ENCODE results near the gene ITGB5. TPM values are rescaled to one million over a fixed set of nuclear protein-coding genes. Genes with fewer than 3 reads are reported as not detected.

ITGB5 gene
- total and polyA plus RNA-seq, 4 donors, result 16.9 to 66.6 (median 48.0) TPM

DNA sequence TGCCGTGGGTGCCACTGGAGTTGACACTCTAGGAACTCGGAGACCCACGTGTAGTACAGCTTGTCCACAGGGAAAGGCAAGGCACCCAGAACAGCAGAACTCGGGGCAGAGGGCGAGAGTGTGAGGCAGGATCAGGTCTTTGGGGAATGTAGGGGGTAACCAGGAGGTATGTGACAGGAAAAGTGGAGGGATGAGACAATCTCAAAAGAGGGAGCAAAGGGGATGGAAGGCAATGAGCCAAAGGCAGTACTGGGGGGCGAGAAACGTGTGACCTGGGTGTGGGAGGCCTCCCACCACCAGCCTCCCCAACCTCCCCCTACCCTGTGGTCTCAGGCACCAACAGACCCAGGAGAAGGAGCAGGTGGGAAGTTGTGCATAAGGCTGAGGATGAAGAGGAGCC lies 108.0 kb downstream of the ITGB5 start:
- H3K4me3 ChIP-seq (ENCODE audit: low read depth in 1 of 3, low read length in 3 of 3), result no peak overlapping the region
- peaks cover 0 to 8% (median under 1%) of the 10 kb centered on the region in 4 donors for H3K36me3 ChIP-seq (ENCODE audit: control insufficient read depth in 4 of 4, insufficient read depth in 3 of 4, low read depth in 1 of 4, low read length in 3 of 4)
- DNase-seq (ENCODE audit: low spot score), result no peak
- no peaks in the 10 kb centered on the region for H3K9me3 ChIP-seq (ENCODE audit: control insufficient read depth in 4 of 4, low read length in 3 of 4)
- no peaks in the 10 kb centered on the region for H3K27me3 ChIP-seq (ENCODE audit: control insufficient read depth in 4 of 4, insufficient read depth in 4 of 4, low read length in 3 of 4)
- H3K9ac ChIP-seq (ENCODE audit: low read depth in 1 of 2, low read length in 2 of 2), result no peak overlapping the region
- WGBS, result 71% methylated on average over 7 of the region's 7 CpGs
- TF ChIP-seq TAF1 (conservative IDR thresholded peaks at IDR 0.05) (no peak), HNF4A (conservative IDR thresholded peaks at IDR 0.05) (no peak), FOXA1 (IDR thresholded peaks at IDR 0.05) (no peak), GABPA (IDR thresholded peaks at IDR 0.05 in 1 of 2, conservative IDR thresholded peaks at IDR 0.05 in 1 of 2) (no peak), JUND (IDR thresholded peaks at IDR 0.05) (no peak), FOXA2 (IDR thresholded peaks at IDR 0.05) (no peak), SP1 (IDR thresholded peaks at IDR 0.05) (no peak), HNF4G (IDR thresholded peaks at IDR 0.05) (no peak), RAD21 (IDR thresholded peaks at IDR 0.05) (no peak), EGR1 (IDR thresholded peaks at IDR 0.05; ENCODE audit: low read depth in 2 of 2) (no peak), NR2F2 (IDR thresholded peaks at IDR 0.05) (no peak), YY1 (IDR thresholded peaks at IDR 0.05) (no peak)
- TF ChIP-seq, protein P1, sequence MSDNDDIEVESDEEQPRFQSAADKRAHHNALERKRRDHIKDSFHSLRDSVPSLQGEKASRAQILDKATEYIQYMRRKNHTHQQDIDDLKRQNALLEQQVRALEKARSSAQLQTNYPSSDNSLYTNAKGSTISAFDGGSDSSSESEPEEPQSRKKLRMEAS (IDR thresholded peaks at IDR 0.05), result no peak
- TF ChIP-seq, protein P2, sequence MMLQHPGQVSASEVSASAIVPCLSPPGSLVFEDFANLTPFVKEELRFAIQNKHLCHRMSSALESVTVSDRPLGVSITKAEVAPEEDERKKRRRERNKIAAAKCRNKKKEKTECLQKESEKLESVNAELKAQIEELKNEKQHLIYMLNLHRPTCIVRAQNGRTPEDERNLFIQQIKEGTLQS (IDR thresholded peaks at IDR 0.05), result no peak
- TF ChIP-seq, protein P3, sequence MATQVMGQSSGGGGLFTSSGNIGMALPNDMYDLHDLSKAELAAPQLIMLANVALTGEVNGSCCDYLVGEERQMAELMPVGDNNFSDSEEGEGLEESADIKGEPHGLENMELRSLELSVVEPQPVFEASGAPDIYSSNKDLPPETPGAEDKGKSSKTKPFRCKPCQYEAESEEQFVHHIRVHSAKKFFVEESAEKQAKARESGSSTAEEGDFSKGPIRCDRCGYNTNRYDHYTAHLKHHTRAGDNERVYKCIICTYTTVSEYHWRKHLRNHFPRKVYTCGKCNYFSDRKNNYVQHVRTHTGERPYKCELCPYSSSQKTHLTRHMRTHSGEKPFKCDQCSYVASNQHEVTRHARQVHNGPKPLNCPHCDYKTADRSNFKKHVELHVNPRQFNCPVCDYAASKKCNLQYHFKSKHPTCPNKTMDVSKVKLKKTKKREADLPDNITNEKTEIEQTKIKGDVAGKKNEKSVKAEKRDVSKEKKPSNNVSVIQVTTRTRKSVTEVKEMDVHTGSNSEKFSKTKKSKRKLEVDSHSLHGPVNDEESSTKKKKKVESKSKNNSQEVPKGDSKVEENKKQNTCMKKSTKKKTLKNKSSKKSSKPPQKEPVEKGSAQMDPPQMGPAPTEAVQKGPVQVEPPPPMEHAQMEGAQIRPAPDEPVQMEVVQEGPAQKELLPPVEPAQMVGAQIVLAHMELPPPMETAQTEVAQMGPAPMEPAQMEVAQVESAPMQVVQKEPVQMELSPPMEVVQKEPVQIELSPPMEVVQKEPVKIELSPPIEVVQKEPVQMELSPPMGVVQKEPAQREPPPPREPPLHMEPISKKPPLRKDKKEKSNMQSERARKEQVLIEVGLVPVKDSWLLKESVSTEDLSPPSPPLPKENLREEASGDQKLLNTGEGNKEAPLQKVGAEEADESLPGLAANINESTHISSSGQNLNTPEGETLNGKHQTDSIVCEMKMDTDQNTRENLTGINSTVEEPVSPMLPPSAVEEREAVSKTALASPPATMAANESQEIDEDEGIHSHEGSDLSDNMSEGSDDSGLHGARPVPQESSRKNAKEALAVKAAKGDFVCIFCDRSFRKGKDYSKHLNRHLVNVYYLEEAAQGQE (IDR thresholded peaks at IDR 0.05), result no peak
- TF ChIP-seq, protein P4, sequence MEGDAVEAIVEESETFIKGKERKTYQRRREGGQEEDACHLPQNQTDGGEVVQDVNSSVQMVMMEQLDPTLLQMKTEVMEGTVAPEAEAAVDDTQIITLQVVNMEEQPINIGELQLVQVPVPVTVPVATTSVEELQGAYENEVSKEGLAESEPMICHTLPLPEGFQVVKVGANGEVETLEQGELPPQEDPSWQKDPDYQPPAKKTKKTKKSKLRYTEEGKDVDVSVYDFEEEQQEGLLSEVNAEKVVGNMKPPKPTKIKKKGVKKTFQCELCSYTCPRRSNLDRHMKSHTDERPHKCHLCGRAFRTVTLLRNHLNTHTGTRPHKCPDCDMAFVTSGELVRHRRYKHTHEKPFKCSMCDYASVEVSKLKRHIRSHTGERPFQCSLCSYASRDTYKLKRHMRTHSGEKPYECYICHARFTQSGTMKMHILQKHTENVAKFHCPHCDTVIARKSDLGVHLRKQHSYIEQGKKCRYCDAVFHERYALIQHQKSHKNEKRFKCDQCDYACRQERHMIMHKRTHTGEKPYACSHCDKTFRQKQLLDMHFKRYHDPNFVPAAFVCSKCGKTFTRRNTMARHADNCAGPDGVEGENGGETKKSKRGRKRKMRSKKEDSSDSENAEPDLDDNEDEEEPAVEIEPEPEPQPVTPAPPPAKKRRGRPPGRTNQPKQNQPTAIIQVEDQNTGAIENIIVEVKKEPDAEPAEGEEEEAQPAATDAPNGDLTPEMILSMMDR (IDR thresholded peaks at IDR 0.05; ENCODE audit: low read depth, low read length, missing input control), result no peak
- TF ChIP-seq, protein P5, sequence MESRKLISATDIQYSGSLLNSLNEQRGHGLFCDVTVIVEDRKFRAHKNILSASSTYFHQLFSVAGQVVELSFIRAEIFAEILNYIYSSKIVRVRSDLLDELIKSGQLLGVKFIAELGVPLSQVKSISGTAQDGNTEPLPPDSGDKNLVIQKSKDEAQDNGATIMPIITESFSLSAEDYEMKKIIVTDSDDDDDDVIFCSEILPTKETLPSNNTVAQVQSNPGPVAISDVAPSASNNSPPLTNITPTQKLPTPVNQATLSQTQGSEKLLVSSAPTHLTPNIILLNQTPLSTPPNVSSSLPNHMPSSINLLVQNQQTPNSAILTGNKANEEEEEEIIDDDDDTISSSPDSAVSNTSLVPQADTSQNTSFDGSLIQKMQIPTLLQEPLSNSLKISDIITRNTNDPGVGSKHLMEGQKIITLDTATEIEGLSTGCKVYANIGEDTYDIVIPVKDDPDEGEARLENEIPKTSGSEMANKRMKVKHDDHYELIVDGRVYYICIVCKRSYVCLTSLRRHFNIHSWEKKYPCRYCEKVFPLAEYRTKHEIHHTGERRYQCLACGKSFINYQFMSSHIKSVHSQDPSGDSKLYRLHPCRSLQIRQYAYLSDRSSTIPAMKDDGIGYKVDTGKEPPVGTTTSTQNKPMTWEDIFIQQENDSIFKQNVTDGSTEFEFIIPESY (IDR thresholded peaks at IDR 0.05), result no peak
- H3K4me1 ChIP-seq (ENCODE audit: control insufficient read depth in 4 of 4, insufficient read depth in 4 of 4, low read length in 3 of 4), result peaks cover 0 to 18% (median 16%) of the 10 kb centered on the region in 4 donors
- no peak overlapping the region for H3K27ac ChIP-seq (ENCODE audit: low read depth in 1 of 2, low read length in 2 of 2)

Measured in liver (tissue), 9 donors.